A549 treated with AZD9567 at 1 μM for 4 hours (cell line): ENCODE measurements around the gene HSP90AA1. TPM values are rescaled to one million over a fixed set of nuclear protein-coding genes. Genes with fewer than 3 reads are reported as not detected.

Experiments
- total RNA-seq: library from RNA; stranded (reverse); fragments of 200-300 nt; extraction: Qiagen RNA extraction; gene quantifications from 5 replicates; pipeline ENCODE4 v1.2.3, GENCODE V29; 2022; ENCODE audit not compliant: insufficient read depth

HSP90AA1 gene
- 679 to 1,081 TPM (median 784 TPM) in 5 replicates for total RNA-seq

DNA sequence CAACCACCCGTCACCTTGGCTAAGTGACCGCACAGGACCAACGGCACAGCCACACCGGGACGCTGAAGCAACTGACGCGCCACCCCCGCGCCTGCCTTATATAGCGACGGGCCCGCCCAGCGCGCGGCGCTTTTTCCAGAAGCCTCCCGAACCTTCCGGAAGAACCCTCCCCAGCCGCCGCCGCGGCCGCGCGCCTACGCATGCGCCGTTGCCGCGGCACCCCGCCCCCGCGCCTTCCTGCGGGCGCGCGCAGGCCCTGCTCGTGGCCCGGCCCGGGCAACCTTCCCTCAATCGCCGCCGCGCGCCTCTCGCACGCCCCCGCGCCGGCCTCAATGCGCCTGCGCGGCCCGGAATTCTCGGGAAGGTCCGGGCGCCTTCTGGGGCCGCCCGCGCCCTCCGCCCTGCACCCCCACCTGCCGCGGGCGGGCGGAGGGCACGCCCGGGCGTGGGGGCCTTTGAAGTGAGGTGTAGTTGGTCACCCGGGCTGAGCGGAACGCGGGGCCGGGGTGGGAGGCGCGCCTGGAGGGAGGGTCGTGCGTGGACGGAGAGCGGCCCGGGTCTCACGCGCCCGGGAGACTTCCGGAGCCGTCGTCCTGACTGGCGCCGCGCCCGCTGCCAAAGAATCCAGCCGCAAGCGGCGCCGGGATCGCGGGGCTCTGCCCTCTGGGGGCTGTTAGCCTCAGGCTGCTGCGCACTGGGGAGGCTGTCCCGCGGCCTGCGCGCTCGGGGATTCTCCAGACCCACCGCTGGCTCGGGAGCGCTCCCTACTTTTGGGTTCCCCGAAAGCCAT lies at the start of gene HSP90AA1:
TSS of gene HSP90AA1 (minus strand) at position 73 of the 790 bp plus-strand sequence. CDS start 666 bp downstream, outside the sequence.

Other genes starting within 250 kb of the HSP90AA1 start
- gene DYNC1H1, start 122.5 kb downstream of the HSP90AA1 start, total RNA-seq = 185 to 227 TPM (median 208 TPM) in 5 replicates
- 20.2 to 30.2 TPM (median 22.9 TPM) in 5 replicates for gene WDR20, start 52.9 kb upstream of the HSP90AA1 start, total RNA-seq
- gene MOK, start 218.1 kb upstream of the HSP90AA1 start, total RNA-seq = 19.2 to 23.8 TPM (median 21.0 TPM) in 5 replicates
- 6.1 to 6.9 TPM (median 6.4 TPM) in 5 replicates for gene ZNF839, start 232.7 kb upstream of the HSP90AA1 start, total RNA-seq